ENCODE data around the gene CYTL1.

GRCh38 chr4:5003372-5003857 is 15.8 kb downstream of the CYTL1 start:
- TF ChIP-seq POLR2A (IDR thresholded peaks at IDR 0.05): no peak
- TF ChIP-seq CTCF (IDR thresholded peaks at IDR 0.05): no peak

All from uterus (tissue), 2 donors.